Central memory CD8-positive, alpha-beta T cell (primary cell): ENCODE data around the gene NEAT1.

Experiments used
- ATAC-seq: fragments of 150-1000 bp; cut with Tn5 transposase; replicated peaks from 2 replicates; pipeline ENCODE4 v1.10.0; 2022; ENCODE audit warnings: mild to moderate bottlenecking, moderate FRiP score, moderate number of reproducible peaks; ENCODE audit not compliant: poor library complexity, severe bottlenecking; ENCODE audit errors: extremely low read depth
- DNase-seq, 2 donors: peaks; one replicate each; pipeline ENCODE4 v3.0.0; 2021; ENCODE audit warnings: low spot score in 2 of 2
- H3K27ac Mint-ChIP-seq: one replicate; pipeline ENCODE4 v1.8.0; 2022; ENCODE audit warnings: low read depth, mild to moderate bottlenecking, moderate library complexity, mixed read lengths
- H3K27me3 Mint-ChIP-seq: one replicate; pipeline ENCODE4 v1.8.0; 2022; ENCODE audit warnings: mixed read lengths
- H3K36me3 Mint-ChIP-seq: one replicate; pipeline ENCODE4 v1.8.0; 2022; ENCODE audit warnings: mild to moderate bottlenecking, moderate library complexity, mixed read lengths; ENCODE audit not compliant: insufficient read depth
- H3K4me1 Mint-ChIP-seq: one replicate; pipeline ENCODE4 v1.8.0; 2022; ENCODE audit warnings: mixed read lengths
- H3K4me3 Mint-ChIP-seq: one replicate; pipeline ENCODE4 v1.8.0; 2022; ENCODE audit warnings: mild to moderate bottlenecking, moderate library complexity, mixed read lengths
- H3K9me3 Mint-ChIP-seq: one replicate; pipeline ENCODE4 v1.8.0; 2022; ENCODE audit warnings: mixed read lengths

The NEAT1 gene

DNA sequence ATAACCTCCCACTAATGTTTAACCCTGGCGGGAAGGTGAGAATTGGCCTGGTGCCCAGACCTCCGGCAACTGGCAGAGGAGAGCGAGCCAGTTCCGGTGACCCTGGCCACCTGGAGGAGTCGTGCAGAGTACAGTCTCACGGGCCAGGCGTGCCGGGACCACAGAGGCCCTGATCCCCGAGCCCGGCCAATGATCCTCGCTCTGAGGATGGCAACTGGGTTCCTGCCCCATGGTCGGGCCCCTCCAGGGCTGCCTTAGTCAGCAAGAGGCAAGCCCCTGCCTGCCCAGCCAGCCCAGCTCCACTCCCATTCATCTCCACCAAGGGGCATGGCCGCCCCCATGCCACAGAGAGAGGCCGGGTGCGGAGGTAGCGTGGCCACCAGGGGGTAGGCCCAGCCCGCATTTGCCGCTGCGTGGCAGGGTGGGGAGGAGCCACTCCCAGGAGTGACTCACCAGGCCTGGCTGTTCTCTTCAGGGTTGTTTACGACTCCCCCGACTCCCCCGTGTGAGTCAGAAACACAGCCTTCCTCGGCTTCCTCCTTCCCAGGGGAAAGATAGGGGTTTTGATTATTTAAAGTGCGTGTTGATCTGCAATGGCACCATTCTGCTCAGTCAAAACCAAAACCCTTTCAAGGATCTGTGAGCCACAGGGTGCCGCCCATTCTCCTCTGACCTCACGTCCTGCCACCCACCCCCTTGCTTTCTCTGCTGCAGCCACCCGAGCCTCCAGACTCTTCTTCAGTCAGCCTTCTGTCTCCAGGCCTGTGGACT, 40.4 kb upstream of the NEAT1 start, which contains the start of gene SLC25A45:
SLC25A45 (minus strand) TSS at position 614 of the 771 bp plus-strand sequence. CDS start 695 bp downstream, outside the sequence.
- Mint-ChIP-seq H3K4me1 (peaks cover 46% of the 10 kb centered on the region), H3K36me3 (peaks cover 22% of the 10 kb centered on the region), H3K27me3 (no peaks in the 10 kb centered on the region), H3K27ac (peak within 1 kb of the TSS; percentile 95), H3K4me3 (peak within 1 kb of the TSS; percentile 97), H3K9me3 (no peaks in the 10 kb centered on the region)
- peak; percentile 72 to 85 for DNase-seq
- ATAC-seq, result peak; percentile 78

DNA sequence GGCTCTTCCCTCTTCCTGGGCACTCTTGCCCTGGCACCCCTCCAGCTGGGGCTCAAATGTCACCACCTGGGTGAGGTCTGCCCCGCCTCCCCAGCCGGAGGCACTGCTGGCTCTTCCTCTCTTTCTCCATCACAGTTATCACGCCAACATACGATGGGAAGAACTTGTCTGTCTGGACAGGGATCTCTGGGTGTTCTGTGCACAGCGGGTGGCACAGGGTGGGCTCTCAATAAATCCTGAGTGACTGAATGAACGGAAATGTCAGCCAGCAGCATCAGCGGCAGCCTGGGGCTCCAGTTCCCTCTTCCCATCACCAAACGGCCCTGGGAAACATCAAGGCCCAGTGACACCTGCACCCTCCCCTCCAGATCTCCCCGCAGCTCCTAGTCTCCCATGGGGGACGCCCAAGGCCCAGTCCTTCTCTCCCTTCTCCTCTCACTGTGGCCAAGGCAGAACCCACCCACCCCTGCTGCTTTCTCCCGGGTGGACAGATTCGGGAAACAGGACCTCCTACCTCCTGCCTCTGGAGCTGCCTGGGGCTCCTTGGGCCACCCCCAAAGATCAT, 39.7 kb upstream of the NEAT1 start:
- Mint-ChIP-seq H3K27me3 (no peaks in the 10 kb centered on the region), H3K4me1 (peaks cover 51% of the 10 kb centered on the region), H3K4me3 (peak overlapping the region; percentile 97), H3K9me3 (no peaks in the 10 kb centered on the region), H3K36me3 (peaks cover 22% of the 10 kb centered on the region), H3K27ac (peak overlapping the region; percentile 95)
- DNase-seq (no peak), ATAC-seq (no peak)

GRCh38 chr11:65383778-65384177, 38.8 kb upstream of the NEAT1 start:
- H3K27me3 Mint-ChIP-seq, result no peaks in the 10 kb centered on the region

DNA sequence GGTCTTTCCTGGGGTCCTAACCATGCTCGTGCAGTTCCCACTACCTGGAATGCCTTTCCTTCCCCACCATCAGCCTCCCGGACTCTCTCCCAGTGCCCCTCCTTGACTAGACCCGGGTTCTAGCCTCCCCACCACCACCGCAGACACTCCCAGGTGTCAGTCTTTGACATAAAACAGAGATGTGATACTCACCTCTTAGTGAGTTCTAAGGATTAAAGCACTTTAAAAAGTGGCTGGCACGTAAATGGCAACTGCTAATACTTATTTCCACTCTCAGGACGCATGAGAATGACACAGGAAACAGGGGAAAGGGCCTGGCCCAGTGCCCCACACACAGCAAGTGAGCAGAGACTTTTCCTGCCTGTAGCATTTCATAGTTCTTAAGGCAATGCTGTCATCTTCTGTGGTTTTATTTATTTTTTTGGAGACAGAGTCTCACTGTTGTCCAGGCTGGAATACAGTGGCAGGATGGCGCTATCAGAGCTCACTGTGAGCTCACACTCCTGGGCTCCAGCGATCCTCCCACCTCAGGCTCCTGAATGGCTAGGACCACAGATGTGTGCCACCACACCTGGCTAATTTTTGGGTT, 38.2 kb upstream of the NEAT1 start:
- ATAC-seq, result no peak
- Mint-ChIP-seq H3K27me3 (no peaks in the 10 kb centered on the region), H3K9me3 (no peaks in the 10 kb centered on the region)

More at GRCh38 chr11:65383778-65384177, 38.8 kb upstream of the NEAT1 start:
- no peaks in the 10 kb centered on the region for H3K9me3 Mint-ChIP-seq
- DNase-seq (no peak), ATAC-seq (no peak)
- H3K4me1 Mint-ChIP-seq, result peaks cover 59% of the 10 kb centered on the region
- peak overlapping the region; percentile 97 for H3K4me3 Mint-ChIP-seq
- H3K36me3 Mint-ChIP-seq, result peaks cover 22% of the 10 kb centered on the region
- peak overlapping the region; percentile 95 for H3K27ac Mint-ChIP-seq

DNA sequence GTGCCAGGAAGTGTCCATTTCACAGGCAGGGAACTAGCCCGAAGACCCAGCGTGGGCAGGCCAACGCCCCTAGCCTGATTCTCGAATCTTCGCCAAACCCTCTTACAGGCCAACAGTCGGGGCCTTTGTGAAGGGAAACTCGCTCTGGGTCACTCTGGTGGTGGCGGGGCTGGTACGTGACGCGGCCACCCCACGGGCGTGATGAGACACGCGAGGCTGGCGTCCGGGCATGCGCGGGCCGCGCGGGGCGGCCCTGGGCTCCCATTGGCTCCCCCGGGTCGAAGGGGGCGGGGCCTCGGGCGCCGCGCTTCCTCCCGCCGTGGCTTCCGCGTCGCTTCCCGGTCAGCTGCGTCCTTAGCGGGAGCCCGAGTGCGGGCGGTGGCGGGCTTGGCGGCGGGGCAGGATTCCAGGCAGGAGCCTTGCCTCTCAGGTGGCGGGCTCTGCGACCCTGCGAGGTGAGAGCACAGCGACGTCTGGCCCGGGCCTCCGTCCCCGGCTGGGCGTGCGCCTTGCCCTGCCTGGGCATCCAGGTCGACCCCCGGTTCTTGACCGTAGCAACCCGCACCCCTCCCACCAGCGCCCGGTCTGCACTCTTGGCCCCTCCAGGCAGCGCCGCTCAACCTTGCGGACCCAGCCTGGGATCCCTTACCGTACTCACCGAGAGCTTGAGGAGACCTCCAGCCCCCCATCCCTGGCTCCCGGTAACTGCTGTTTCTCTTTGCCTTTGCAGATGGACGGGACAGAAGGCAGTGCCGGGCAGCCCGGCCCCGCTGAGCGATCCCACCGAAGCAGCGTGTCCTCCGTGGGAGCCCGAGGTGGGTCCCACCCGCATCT, 36.1 kb upstream of the NEAT1 start, which contains the start of gene FRMD8:
FRMD8 (plus strand) TSS at position 331 of the 834 bp plus-strand sequence; CDS start at position 731, 400 bp downstream.
- H3K4me3 Mint-ChIP-seq, result peak within 1 kb of the TSS; percentile 97
- peaks cover 19% of the 10 kb centered on the region for H3K36me3 Mint-ChIP-seq
- H3K4me1 Mint-ChIP-seq, result peaks cover 81% of the 10 kb centered on the region
- DNase-seq (peak; percentile 78 to 82), ATAC-seq (peak; percentile 57)
- H3K9me3 Mint-ChIP-seq, result no peaks in the 10 kb centered on the region
- no peaks in the 10 kb centered on the region for H3K27me3 Mint-ChIP-seq
- peak within 1 kb of the TSS; percentile 95 for H3K27ac Mint-ChIP-seq

More for the DNA sequence above, 38.2 kb upstream of the NEAT1 start:
- Mint-ChIP-seq H3K36me3 (peaks cover 22% of the 10 kb centered on the region), H3K4me1 (peaks cover 65% of the 10 kb centered on the region), H3K4me3 (peak overlapping the region; percentile 97), H3K27ac (peak overlapping the region; percentile 95)
- peak in 1 of 2 donors; percentile 34 for DNase-seq

GRCh38 chr11:65388731-65389130, 33.9 kb upstream of the NEAT1 start:
- peaks cover 67% of the 10 kb centered on the region for H3K4me1 Mint-ChIP-seq
- no peaks in the 10 kb centered on the region for H3K9me3 Mint-ChIP-seq
- peak overlapping the region; percentile 97 for H3K4me3 Mint-ChIP-seq
- H3K36me3 Mint-ChIP-seq, result peaks cover 10% of the 10 kb centered on the region
- no peak for ATAC-seq
- peak overlapping the region; percentile 79 for H3K27ac Mint-ChIP-seq
- H3K27me3 Mint-ChIP-seq, result no peaks in the 10 kb centered on the region
- no peak for DNase-seq

DNA sequence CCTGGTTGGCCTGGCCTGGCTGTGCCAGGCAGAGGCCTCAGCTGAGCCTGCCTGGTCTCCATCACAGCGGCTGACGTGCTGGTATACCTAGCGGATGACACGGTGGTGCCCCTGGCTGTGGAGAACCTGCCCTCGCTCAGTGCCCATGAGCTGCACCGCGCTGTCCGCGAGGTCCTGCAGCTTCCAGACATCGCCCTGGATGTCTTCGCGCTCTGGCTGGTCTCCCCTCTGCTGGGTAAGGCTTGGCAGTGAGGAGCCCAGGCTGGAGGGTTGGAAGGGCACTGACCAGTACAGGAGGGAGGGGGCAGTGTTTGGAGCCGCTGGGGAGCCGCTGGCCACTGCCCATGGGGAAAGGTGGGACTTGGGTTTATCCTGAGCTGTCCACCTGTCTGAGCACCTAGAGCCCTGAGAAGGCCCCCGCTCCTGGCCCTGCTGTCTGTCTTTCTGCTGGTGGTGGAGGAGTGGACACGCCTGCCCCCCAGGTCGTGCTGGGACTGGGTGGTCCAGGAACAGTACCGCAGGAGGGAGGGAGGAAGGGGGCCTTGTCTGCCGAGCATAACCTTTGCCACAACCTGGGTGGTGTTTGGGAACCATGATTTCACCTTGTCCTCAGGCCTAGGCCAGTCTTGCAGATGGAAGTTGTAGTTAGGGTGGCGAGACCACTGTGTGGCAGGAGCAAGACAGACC, 33.2 kb upstream of the NEAT1 start:
- no peak for DNase-seq
- Mint-ChIP-seq H3K9me3 (no peaks in the 10 kb centered on the region), H3K27ac (peak overlapping the region; percentile 79), H3K4me1 (peaks cover 60% of the 10 kb centered on the region), H3K4me3 (peak overlapping the region; percentile 97), H3K36me3 (peaks cover 13% of the 10 kb centered on the region), H3K27me3 (no peaks in the 10 kb centered on the region)
- no peak for ATAC-seq

GRCh38 chr11:65390099-65390941, 32.3 kb upstream of the NEAT1 start:
- no peak for ATAC-seq
- DNase-seq, result no peak
- Mint-ChIP-seq H3K9me3 (no peaks in the 10 kb centered on the region), H3K4me3 (peak overlapping the region; percentile 97), H3K27me3 (no peaks in the 10 kb centered on the region), H3K4me1 (peaks cover 51% of the 10 kb centered on the region), H3K27ac (no peak overlapping the region), H3K36me3 (peaks cover 10% of the 10 kb centered on the region)

DNA sequence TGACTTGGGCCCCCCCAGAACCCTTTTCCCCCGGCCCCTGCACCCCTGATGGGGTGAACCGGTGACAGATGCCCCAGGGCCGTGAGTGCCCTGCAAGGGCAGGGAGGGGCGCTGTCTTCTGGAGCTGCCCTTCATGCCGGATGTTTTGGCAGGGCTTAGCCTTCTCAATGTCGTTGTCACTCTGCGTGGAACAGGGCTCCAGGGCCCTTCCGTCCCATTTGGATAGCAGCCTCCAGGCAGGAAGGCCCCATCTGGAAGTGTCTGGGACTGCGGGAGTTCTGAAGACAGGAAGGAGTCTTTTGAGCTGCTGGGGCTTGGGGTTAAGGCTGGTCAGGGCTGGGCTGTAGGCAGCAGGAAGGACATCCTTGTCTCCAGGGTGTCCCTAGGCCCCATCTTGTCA, 31.6 kb upstream of the NEAT1 start:
- H3K27ac Mint-ChIP-seq, result no peak overlapping the region
- no peak overlapping the region for H3K4me3 Mint-ChIP-seq
- H3K36me3 Mint-ChIP-seq, result peaks cover 10% of the 10 kb centered on the region
- DNase-seq (no peak), ATAC-seq (no peak)
- H3K27me3 Mint-ChIP-seq, result no peaks in the 10 kb centered on the region
- peaks cover 45% of the 10 kb centered on the region for H3K4me1 Mint-ChIP-seq
- no peaks in the 10 kb centered on the region for H3K9me3 Mint-ChIP-seq

- H3K4me3 Mint-ChIP-seq, result no peak overlapping the region
- no peak for DNase-seq
- ATAC-seq, result no peak
- H3K36me3 Mint-ChIP-seq, result peaks cover 9% of the 10 kb centered on the region
- H3K27ac Mint-ChIP-seq, result peak overlapping the region; percentile 64
- H3K27me3 Mint-ChIP-seq, result no peaks in the 10 kb centered on the region
- H3K4me1 Mint-ChIP-seq, result peaks cover 39% of the 10 kb centered on the region
- no peaks in the 10 kb centered on the region for H3K9me3 Mint-ChIP-seq
Measured at GRCh38 chr11:65392186-65392829, 30.3 kb upstream of the NEAT1 start.

DNA sequence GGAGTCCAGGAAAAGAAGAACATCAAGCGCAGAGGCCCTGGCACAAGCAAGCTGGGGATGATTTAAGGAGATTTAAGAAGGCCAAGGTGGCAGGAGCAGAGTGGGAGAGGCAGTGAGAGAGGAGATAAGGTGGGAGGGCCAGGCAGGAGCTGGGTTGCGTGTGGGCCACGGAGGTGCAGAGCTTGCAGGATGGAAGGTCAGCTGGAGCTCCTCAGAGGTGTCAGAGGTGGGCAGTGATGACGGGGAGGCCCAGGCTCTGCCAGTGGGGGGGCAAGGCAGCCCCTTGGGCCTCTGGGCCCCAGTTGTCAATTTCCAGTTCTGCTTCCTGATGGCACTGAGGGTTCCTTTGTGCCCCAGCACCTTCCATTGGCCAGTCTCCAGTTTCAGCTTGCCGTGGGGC, 29.7 kb upstream of the NEAT1 start:
- Mint-ChIP-seq H3K27ac (peak overlapping the region; percentile 64), H3K36me3 (peaks cover 11% of the 10 kb centered on the region), H3K4me3 (no peak overlapping the region), H3K4me1 (peaks cover 35% of the 10 kb centered on the region), H3K9me3 (no peaks in the 10 kb centered on the region), H3K27me3 (no peaks in the 10 kb centered on the region)
- no peak for ATAC-seq
- no peak for DNase-seq
